Right renal pelvis (tissue), 4 donors: ENCODE measurements around the gene BIRC7. TPM values are rescaled to one million over a fixed set of nuclear protein-coding genes. Genes with fewer than 3 reads are reported as not detected.
"Not testable (repeated sequence)": the region's sequence is repeated elsewhere in the genome, so short reads cannot be mapped to it uniquely, and the experiment has no call there.

Source experiments
- DNase-seq, 4 donors: peaks; one replicate each; pipeline ENCODE4 v3.0.0-alpha.2; 2013; ENCODE audit warnings: low read depth in 4 of 4, low spot score in 3 of 4, missing footprints in 1 of 4
- polyA plus RNA-seq, 4 donors: library from polyadenylated mRNA; unstranded; fragments of 120-200 nt; gene quantifications; one replicate each; pipeline ENCODE4 v1.2.1, GENCODE V29; 2013; ENCODE audit not compliant: insufficient read length in 4 of 4

The BIRC7 gene
- polyA plus RNA-seq, 4 donors = 0.44 to 2.7 (median 2.1) TPM

- no peak for DNase-seq
Measured at GRCh38 chr20:63205896-63206295, 29.8 kb upstream of the BIRC7 start.

GRCh38 chr20:63206878-63207277 is 28.8 kb upstream of the BIRC7 start:
- no peak for DNase-seq

- no peak for DNase-seq
Measured at GRCh38 chr20:63208346-63208909, 27.3 kb upstream of the BIRC7 start.

- no peak for DNase-seq
Measured at GRCh38 chr20:63210011-63210605, 25.6 kb upstream of the BIRC7 start.

- no peak for DNase-seq
Measured at GRCh38 chr20:63212393-63212730, 23.3 kb upstream of the BIRC7 start.

GRCh38 chr20:63212792-63213191 is 22.9 kb upstream of the BIRC7 start:
- DNase-seq = no peak

GRCh38 chr20:63214514-63214913 is 21.2 kb upstream of the BIRC7 start:
- DNase-seq = no peak

- no peak for DNase-seq
Measured at GRCh38 chr20:63215101-63216040, 20.3 kb upstream of the BIRC7 start.

- peak; percentile 89 to 92 (median 92) for DNase-seq
Measured at GRCh38 chr20:63216041-63216848, 19.5 kb upstream of the BIRC7 start, which contains the start of gene YTHDF1. TSS of gene YTHDF1 (minus strand) at chr20:63216131. CDS start at chr20:63215892, 239 bp downstream.

- no peak for DNase-seq
Measured at GRCh38 chr20:63216849-63217471, 18.7 kb upstream of the BIRC7 start.

GRCh38 chr20:63217706-63218105 is 18.0 kb upstream of the BIRC7 start:
- no peak for DNase-seq

GRCh38 chr20:63218701-63219446 is 16.8 kb upstream of the BIRC7 start:
- no peak for DNase-seq

GRCh38 chr20:63219447-63219821 is 16.3 kb upstream of the BIRC7 start:
- no peak for DNase-seq

- DNase-seq = no peak
Measured at GRCh38 chr20:63219866-63220521, 15.7 kb upstream of the BIRC7 start.

GRCh38 chr20:63220696-63221399 is 14.9 kb upstream of the BIRC7 start:
- no peak for DNase-seq

- not testable (repeated sequence) for DNase-seq
Measured at GRCh38 chr20:63221400-63222053, 14.2 kb upstream of the BIRC7 start.

GRCh38 chr20:63222541-63222940 is 13.2 kb upstream of the BIRC7 start:
- no peak for DNase-seq
